ENCODE results near the gene SLC35C1.

Gene SLC35C1

GRCh38 chr11:45804761-45805304, at the start of gene SLC35C1:
Gene SLC35C1, plus strand, starts transcription at chr11:45805149. Its CDS starts 653 bp downstream, at chr11:45805802.
- peak; percentile 96 for ATAC-seq
- H3K4me1 Mint-ChIP-seq: peaks cover 40% of the 10 kb centered on the region

GRCh38 chr11:45755281-45755859, 49.6 kb upstream of the SLC35C1 start:
- Mint-ChIP-seq H3K9me3 (no peaks in the 10 kb centered on the region), H3K4me3 (no peak overlapping the region), H3K27ac (no peak overlapping the region), H3K4me1 (no peaks in the 10 kb centered on the region), H3K36me3 (no peaks in the 10 kb centered on the region)
- ATAC-seq (no peak), DNase-seq (ENCODE audit: low spot score in 2 of 2) (no peak)

More at GRCh38 chr11:45804761-45805304, at the start of gene SLC35C1:
- Mint-ChIP-seq H3K27ac (peak within 1 kb of the TSS; percentile 95), H3K9me3 (no peaks in the 10 kb centered on the region), H3K36me3 (peaks cover 11% of the 10 kb centered on the region), H3K4me3 (peak within 1 kb of the TSS; percentile 93)
- DNase-seq (ENCODE audit: low spot score in 2 of 2): peak; percentile 95 to 98

- no peaks in the 10 kb centered on the region for H3K4me1 Mint-ChIP-seq
- no peaks in the 10 kb centered on the region for H3K9me3 Mint-ChIP-seq
- H3K36me3 Mint-ChIP-seq: no peaks in the 10 kb centered on the region
- DNase-seq (ENCODE audit: low spot score in 2 of 2) (no peak), ATAC-seq (no peak)
- no peak overlapping the region for H3K4me3 Mint-ChIP-seq
- H3K27ac Mint-ChIP-seq: no peak overlapping the region
Observed at GRCh38 chr11:45756384-45757010, 48.5 kb upstream of the SLC35C1 start.

- ATAC-seq (no peak), DNase-seq (ENCODE audit: low spot score in 2 of 2) (no peak)
- H3K4me3 Mint-ChIP-seq: no peak overlapping the region
- H3K27ac Mint-ChIP-seq: peak overlapping the region; percentile 64
- H3K4me1 Mint-ChIP-seq: no peaks in the 10 kb centered on the region
- no peaks in the 10 kb centered on the region for H3K36me3 Mint-ChIP-seq
- H3K9me3 Mint-ChIP-seq: no peaks in the 10 kb centered on the region
Observed at GRCh38 chr11:45757672-45758071, 47.3 kb upstream of the SLC35C1 start.

GRCh38 chr11:45761659-45762058, 43.3 kb upstream of the SLC35C1 start:
- Mint-ChIP-seq H3K4me3 (no peak overlapping the region), H3K27ac (no peak overlapping the region), H3K36me3 (no peaks in the 10 kb centered on the region), H3K4me1 (no peaks in the 10 kb centered on the region), H3K9me3 (no peaks in the 10 kb centered on the region)
- ATAC-seq (no peak), DNase-seq (ENCODE audit: low spot score in 2 of 2) (no peak)

GRCh38 chr11:45765107-45765668, 39.8 kb upstream of the SLC35C1 start:
- Mint-ChIP-seq H3K27ac (no peak overlapping the region), H3K4me3 (no peak overlapping the region), H3K36me3 (no peaks in the 10 kb centered on the region), H3K4me1 (no peaks in the 10 kb centered on the region), H3K9me3 (no peaks in the 10 kb centered on the region)
- ATAC-seq (no peak), DNase-seq (ENCODE audit: low spot score in 2 of 2) (no peak)

GRCh38 chr11:45765836-45766235, 39.1 kb upstream of the SLC35C1 start:
- ATAC-seq (no peak), DNase-seq (ENCODE audit: low spot score in 2 of 2) (no peak)
- no peaks in the 10 kb centered on the region for H3K9me3 Mint-ChIP-seq
- H3K4me3 Mint-ChIP-seq: no peak overlapping the region
- no peak overlapping the region for H3K27ac Mint-ChIP-seq
- no peaks in the 10 kb centered on the region for H3K36me3 Mint-ChIP-seq
- peaks cover under 1% of the 10 kb centered on the region for H3K4me1 Mint-ChIP-seq

GRCh38 chr11:45766469-45766868, 38.5 kb upstream of the SLC35C1 start:
- Mint-ChIP-seq H3K36me3 (no peaks in the 10 kb centered on the region), H3K27ac (no peak overlapping the region), H3K9me3 (no peaks in the 10 kb centered on the region), H3K4me1 (peaks cover 7% of the 10 kb centered on the region), H3K4me3 (no peak overlapping the region)
- no peak for DNase-seq (ENCODE audit: low spot score in 2 of 2)
- no peak for ATAC-seq

GRCh38 chr11:45768486-45768885, 36.5 kb upstream of the SLC35C1 start:
- ATAC-seq (no peak), DNase-seq (ENCODE audit: low spot score in 2 of 2) (no peak)
- Mint-ChIP-seq H3K4me1 (peaks cover 19% of the 10 kb centered on the region), H3K9me3 (no peaks in the 10 kb centered on the region), H3K36me3 (no peaks in the 10 kb centered on the region), H3K4me3 (no peak overlapping the region), H3K27ac (no peak overlapping the region)

- Mint-ChIP-seq H3K36me3 (no peaks in the 10 kb centered on the region), H3K27ac (no peak overlapping the region), H3K4me1 (peaks cover 19% of the 10 kb centered on the region), H3K9me3 (no peaks in the 10 kb centered on the region), H3K4me3 (no peak overlapping the region)
- no peak for DNase-seq (ENCODE audit: low spot score in 2 of 2)
- no peak for ATAC-seq
Observed at GRCh38 chr11:45769960-45770359, 35.0 kb upstream of the SLC35C1 start.

GRCh38 chr11:45771193-45771565, 33.8 kb upstream of the SLC35C1 start:
- H3K4me1 Mint-ChIP-seq: peaks cover 19% of the 10 kb centered on the region
- DNase-seq (ENCODE audit: low spot score in 2 of 2) (peak; percentile 77 to 93), ATAC-seq (peak; percentile 60)
- no peaks in the 10 kb centered on the region for H3K36me3 Mint-ChIP-seq
- no peaks in the 10 kb centered on the region for H3K9me3 Mint-ChIP-seq
- H3K27ac Mint-ChIP-seq: peak overlapping the region; percentile 8
- H3K4me3 Mint-ChIP-seq: peak overlapping the region; percentile 87

- Mint-ChIP-seq H3K9me3 (no peaks in the 10 kb centered on the region), H3K36me3 (no peaks in the 10 kb centered on the region), H3K27ac (peak overlapping the region; percentile 8), H3K4me3 (peak overlapping the region; percentile 87), H3K4me1 (peaks cover 19% of the 10 kb centered on the region)
- peak; percentile 85 to 94 for DNase-seq (ENCODE audit: low spot score in 2 of 2)
- ATAC-seq: peak; percentile 94
Observed at GRCh38 chr11:45771566-45772448, 33.1 kb upstream of the SLC35C1 start.

- H3K4me1 Mint-ChIP-seq: peaks cover 19% of the 10 kb centered on the region
- peak overlapping the region; percentile 8 for H3K27ac Mint-ChIP-seq
- peak overlapping the region; percentile 87 for H3K4me3 Mint-ChIP-seq
- DNase-seq (ENCODE audit: low spot score in 2 of 2) (no peak), ATAC-seq (no peak)
- H3K9me3 Mint-ChIP-seq: no peaks in the 10 kb centered on the region
- H3K36me3 Mint-ChIP-seq: no peaks in the 10 kb centered on the region
Observed at GRCh38 chr11:45772449-45772774, 32.5 kb upstream of the SLC35C1 start.

GRCh38 chr11:45772986-45773785, 31.8 kb upstream of the SLC35C1 start:
- no peak overlapping the region for H3K27ac Mint-ChIP-seq
- no peaks in the 10 kb centered on the region for H3K36me3 Mint-ChIP-seq
- no peak for DNase-seq (ENCODE audit: low spot score in 2 of 2)
- peaks cover 19% of the 10 kb centered on the region for H3K4me1 Mint-ChIP-seq
- no peak for ATAC-seq
- no peak overlapping the region for H3K4me3 Mint-ChIP-seq
- no peaks in the 10 kb centered on the region for H3K9me3 Mint-ChIP-seq
